DND-41 (cell line): ENCODE results near the gene CALR.
"Not testable (repeated sequence)": the region's sequence is repeated elsewhere in the genome, so short reads cannot be mapped to it uniquely, and the experiment has no call there.

Experiments
- ATAC-seq: fragments of 200-7000 bp; cut with Tn5 transposase; 3 replicates; pipeline ENCODE4 v1.9.1; 2021; ENCODE audit warnings: low read depth; ENCODE audit not compliant: insufficient read depth
- DNase-seq: peaks from one replicate; pipeline ENCODE4 v3.0.0-alpha.2; 2020
- H2AFZ ChIP-seq: 2 replicates; pipeline ENCODE4 v1.6.0; 2012; ENCODE audit warnings: low read depth, low read length
- H3K27ac ChIP-seq: 2 replicates; pipeline ENCODE4 v1.5.1; 2012; ENCODE audit warnings: low read length, inconsistent platforms
- H3K27me3 ChIP-seq: fragments of 200-600 bp; sonication (generic); 2 replicates; pipeline ENCODE4 v1.6.0; 2012; ENCODE audit warnings: low read length, mild to moderate bottlenecking, inconsistent platforms; ENCODE audit not compliant: insufficient read depth, poor library complexity
- H3K36me3 ChIP-seq: 2 replicates; pipeline ENCODE4 v1.5.1; 2012; ENCODE audit warnings: low read length, inconsistent platforms; ENCODE audit not compliant: insufficient read depth
- H3K4me1 ChIP-seq: 2 replicates; pipeline ENCODE4 v1.5.1; 2012; ENCODE audit warnings: mild to moderate bottlenecking, low read length; ENCODE audit not compliant: insufficient read depth
- H3K4me2 ChIP-seq: 2 replicates; pipeline ENCODE4 v1.6.0; 2012; ENCODE audit warnings: mild to moderate bottlenecking, moderate library complexity, low read length, inconsistent platforms; ENCODE audit not compliant: insufficient read depth
- H3K4me3 ChIP-seq, 2 experiments: fragments of 200-600 bp in 1 of 2; shearing (Covaris generic) in 1 of 2; 2 replicates each; pipeline ENCODE4 v1.5.1; 2012 to 2016; ENCODE audit warnings: inconsistent platforms in 2 of 2, low read length in 2 of 2, mild to moderate bottlenecking in 2 of 2, low read depth in 1 of 2, moderate library complexity in 1 of 2
- H3K79me2 ChIP-seq: 2 replicates; pipeline ENCODE4 v1.6.0; 2012; ENCODE audit warnings: low read length, inconsistent platforms; ENCODE audit not compliant: insufficient read depth
- H3K9ac ChIP-seq: 2 replicates; pipeline ENCODE4 v1.6.0; 2012; ENCODE audit warnings: low read depth, mild to moderate bottlenecking, inconsistent platforms, low read length, moderate library complexity
- H3K9me3 ChIP-seq: 2 replicates; pipeline ENCODE4 v1.5.1; 2012; ENCODE audit warnings: low read length, moderate library complexity, mild to moderate bottlenecking, inconsistent platforms; ENCODE audit not compliant: insufficient read depth, severe bottlenecking
- H4K20me1 ChIP-seq: 2 replicates; pipeline ENCODE4 v1.6.0; 2012; ENCODE audit warnings: low read length; ENCODE audit not compliant: insufficient read depth
- EZH2 ChIP-seq: IDR thresholded peaks from 3 replicates; pipeline ENCODE4 v1.6.1; 2012; ENCODE audit warnings: borderline replicate concordance, low read depth, mild to moderate bottlenecking, moderate library complexity, low read length, inconsistent platforms; ENCODE audit not compliant: severe bottlenecking
- TF ChIP-seq, protein P1 (sequence below): IDR thresholded peaks from 2 replicates; pipeline ENCODE4 v1.5.1; 2012; ENCODE audit warnings: borderline replicate concordance, low read length, moderate library complexity, mild to moderate bottlenecking; ENCODE audit not compliant: poor library complexity, severe bottlenecking; ENCODE audit errors: extremely low read depth

Gene CALR

DNA sequence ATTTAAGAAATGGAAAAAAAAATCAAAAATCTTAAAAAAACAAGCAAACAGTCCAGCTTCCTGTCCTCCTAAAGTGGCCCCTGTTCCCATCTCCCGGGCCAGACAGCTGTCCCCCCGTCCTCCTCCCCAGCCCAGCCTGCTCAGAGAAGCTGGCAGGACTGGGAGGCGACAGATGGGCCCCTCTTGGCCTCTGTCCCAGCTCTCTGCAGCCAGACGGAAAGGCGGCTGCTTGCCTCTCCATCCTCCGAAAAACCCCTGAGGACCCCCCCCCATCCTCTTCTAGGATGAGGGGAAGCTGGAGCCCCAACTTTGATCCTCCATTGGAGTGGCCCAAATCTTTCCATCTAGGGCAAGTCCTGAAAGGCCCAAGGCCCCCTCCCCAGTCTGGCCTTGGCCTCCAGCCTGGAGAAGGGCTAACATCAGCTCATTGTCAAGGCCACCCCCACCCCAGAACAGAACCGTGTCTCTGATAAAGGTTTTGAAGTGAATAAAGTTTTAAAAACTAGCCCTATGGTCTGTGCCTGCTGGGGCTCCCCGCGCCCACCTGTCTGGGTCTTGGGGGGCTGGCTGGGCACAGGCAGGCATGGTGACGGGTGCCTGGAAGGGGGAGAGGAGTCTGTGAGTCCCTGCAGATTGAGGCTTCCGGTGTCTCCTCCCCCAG, 14.9 kb downstream of the CALR start:
- peaks cover 86% of the 10 kb centered on the region for H3K79me2 ChIP-seq
- TF ChIP-seq, protein P1, sequence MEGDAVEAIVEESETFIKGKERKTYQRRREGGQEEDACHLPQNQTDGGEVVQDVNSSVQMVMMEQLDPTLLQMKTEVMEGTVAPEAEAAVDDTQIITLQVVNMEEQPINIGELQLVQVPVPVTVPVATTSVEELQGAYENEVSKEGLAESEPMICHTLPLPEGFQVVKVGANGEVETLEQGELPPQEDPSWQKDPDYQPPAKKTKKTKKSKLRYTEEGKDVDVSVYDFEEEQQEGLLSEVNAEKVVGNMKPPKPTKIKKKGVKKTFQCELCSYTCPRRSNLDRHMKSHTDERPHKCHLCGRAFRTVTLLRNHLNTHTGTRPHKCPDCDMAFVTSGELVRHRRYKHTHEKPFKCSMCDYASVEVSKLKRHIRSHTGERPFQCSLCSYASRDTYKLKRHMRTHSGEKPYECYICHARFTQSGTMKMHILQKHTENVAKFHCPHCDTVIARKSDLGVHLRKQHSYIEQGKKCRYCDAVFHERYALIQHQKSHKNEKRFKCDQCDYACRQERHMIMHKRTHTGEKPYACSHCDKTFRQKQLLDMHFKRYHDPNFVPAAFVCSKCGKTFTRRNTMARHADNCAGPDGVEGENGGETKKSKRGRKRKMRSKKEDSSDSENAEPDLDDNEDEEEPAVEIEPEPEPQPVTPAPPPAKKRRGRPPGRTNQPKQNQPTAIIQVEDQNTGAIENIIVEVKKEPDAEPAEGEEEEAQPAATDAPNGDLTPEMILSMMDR: no peak
- TF ChIP-seq EZH2: no peak
- H3K4me3 ChIP-seq: no peak overlapping the region

DNA sequence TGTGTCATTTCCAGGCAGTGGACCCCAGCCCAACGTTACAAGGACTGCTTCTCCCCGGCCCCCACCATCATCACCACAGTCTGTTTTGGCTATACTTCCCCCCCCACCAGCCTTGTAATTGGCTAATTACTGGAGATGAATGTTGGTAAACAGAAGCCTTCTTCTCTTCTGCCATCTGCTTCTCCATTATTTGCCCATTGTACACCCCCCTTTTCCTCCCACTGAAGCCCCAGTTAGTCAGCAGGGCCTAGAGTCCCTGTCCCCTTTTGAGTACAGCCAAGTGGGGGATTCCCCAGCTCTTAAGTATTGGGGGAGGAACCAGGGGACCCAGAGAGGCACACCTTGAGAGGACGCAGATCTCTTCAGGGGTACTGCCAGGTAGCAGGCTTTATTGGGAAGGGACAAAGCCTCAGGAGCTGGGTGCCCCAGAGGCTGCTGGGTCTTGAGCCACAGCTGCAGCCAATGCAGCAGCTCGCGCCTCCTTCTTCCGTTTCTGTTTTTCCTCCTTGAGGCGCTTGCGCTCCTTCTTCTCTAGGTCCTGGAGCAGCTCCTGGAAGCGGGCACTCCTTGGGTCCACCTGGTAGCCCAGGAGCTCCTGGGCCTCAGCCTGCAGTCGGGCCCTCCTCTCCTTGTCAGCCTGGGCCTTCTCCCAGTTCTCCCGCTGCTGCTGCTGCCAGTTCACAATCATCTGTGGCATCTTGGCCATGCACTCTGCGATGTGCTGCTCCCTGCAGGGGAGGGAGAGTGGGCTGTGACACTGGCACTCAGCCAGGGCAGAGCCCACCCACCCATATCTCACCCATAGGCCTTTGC, 15.6 kb downstream of the CALR start:
- no peak for DNase-seq
- Histone ChIP-seq H3K27me3 (no peaks in the 10 kb centered on the region), H3K4me2 (peak overlapping the region; percentile 82), H4K20me1 (peaks cover 30% of the 10 kb centered on the region), H3K4me1 (peaks cover 50% of the 10 kb centered on the region), H3K36me3 (peaks cover 72% of the 10 kb centered on the region), H3K4me3 (peak overlapping the region in 1 of 2 experiments; percentile 12; a peak in 1 of 4 replicates), H3K9me3 (no peaks in the 10 kb centered on the region), H3K79me2 (peaks cover 79% of the 10 kb centered on the region), H2AFZ (no peak overlapping the region), H3K27ac (peak overlapping the region; percentile 43; the same call in 1 of the 2 replicates), H3K9ac (peak overlapping the region; percentile 14; the same call in 1 of the 2 replicates)
- no peak for ATAC-seq
- no peak for TF ChIP-seq EZH2
- TF ChIP-seq, protein P1: no peak

More for the DNA sequence above, 14.9 kb downstream of the CALR start:
- ATAC-seq (no peak), DNase-seq (no peak)
- H2AFZ ChIP-seq: no peak overlapping the region
- no peaks in the 10 kb centered on the region for H3K27me3 ChIP-seq
- H3K36me3 ChIP-seq: peaks cover 80% of the 10 kb centered on the region
- no peak overlapping the region for H3K27ac ChIP-seq
- no peak overlapping the region for H3K4me2 ChIP-seq
- no peak overlapping the region for H3K9ac ChIP-seq
- H4K20me1 ChIP-seq: peaks cover 38% of the 10 kb centered on the region
- H3K4me1 ChIP-seq: peaks cover 58% of the 10 kb centered on the region
- no peaks in the 10 kb centered on the region for H3K9me3 ChIP-seq

DNA sequence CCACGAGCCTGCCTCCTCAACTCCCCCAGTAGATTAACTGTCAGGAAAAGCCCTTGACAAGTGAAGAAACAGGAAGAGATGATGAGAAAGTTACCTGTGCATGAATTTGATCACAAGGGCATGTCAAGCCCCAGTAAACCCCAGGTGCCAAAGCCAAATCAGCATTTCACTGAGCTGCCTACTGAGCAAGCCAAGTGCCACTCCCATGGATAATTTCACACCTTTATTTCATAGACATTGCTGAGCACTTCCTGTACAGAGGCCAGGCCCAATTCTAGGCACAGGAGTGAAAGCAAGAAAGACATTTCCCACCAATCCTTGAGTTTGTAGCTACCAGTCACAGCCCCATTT, 16.2 kb downstream of the CALR start:
- no peak for DNase-seq
- H3K4me1 ChIP-seq: peaks cover 49% of the 10 kb centered on the region

DNA sequence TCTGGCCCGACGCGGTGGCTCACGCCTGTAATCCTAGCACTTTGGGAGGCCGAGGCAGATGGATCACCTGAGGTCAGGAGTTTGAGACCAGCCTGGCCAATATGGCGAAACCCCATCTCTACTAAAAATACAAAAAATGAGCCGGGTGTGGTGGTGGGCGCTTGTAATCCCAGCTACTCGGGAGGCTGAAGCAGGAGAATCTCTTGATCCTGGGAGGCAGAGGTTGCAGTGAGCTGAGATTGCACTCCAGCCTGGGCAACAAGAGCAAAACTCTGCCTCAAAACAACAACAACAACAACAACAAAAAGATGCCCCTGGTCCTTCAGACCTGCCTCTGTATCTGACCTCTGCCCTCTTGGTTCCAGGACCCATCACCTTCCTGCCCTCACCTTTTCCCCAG, 17.2 kb downstream of the CALR start:
- Histone ChIP-seq H4K20me1 (peaks cover 21% of the 10 kb centered on the region), H3K79me2 (peaks cover 67% of the 10 kb centered on the region), H3K9ac (peak overlapping the region; percentile 92), H3K36me3 (peaks cover 57% of the 10 kb centered on the region), H3K4me2 (peak overlapping the region; percentile 82), H3K27ac (peak overlapping the region; percentile 87), H3K4me1 (peaks cover 49% of the 10 kb centered on the region), H3K4me3 (peak overlapping the region; percentile 79 to 98; a peak in 3 of 4 replicates)
- not testable (repeated sequence) for ATAC-seq, H3K27me3 ChIP-seq, DNase-seq, H3K9me3 ChIP-seq, H2AFZ ChIP-seq

More for the DNA sequence above, 16.2 kb downstream of the CALR start:
- no peak for TF ChIP-seq EZH2
- TF ChIP-seq, protein P1: no peak
- no peak overlapping the region for H2AFZ ChIP-seq
- peaks cover 73% of the 10 kb centered on the region for H3K79me2 ChIP-seq
- no peak for ATAC-seq
- peaks cover 67% of the 10 kb centered on the region for H3K36me3 ChIP-seq
- H3K9ac ChIP-seq: peak overlapping the region; percentile 14; the same call in 1 of the 2 replicates
- no peaks in the 10 kb centered on the region for H3K27me3 ChIP-seq
- peaks cover 25% of the 10 kb centered on the region for H4K20me1 ChIP-seq
- peak overlapping the region in 1 of 2 experiments; percentile 12; a peak in 1 of 4 replicates for H3K4me3 ChIP-seq
- peak overlapping the region; percentile 43; the same call in 1 of the 2 replicates for H3K27ac ChIP-seq
- H3K4me2 ChIP-seq: peak overlapping the region; percentile 82
- no peaks in the 10 kb centered on the region for H3K9me3 ChIP-seq
